ENCODE measurements around the gene MYPOP.
"Not testable (repeated sequence)": the region's sequence is repeated elsewhere in the genome, so short reads cannot be mapped to it uniquely, and the experiment has no call there.

MYPOP gene

DNA sequence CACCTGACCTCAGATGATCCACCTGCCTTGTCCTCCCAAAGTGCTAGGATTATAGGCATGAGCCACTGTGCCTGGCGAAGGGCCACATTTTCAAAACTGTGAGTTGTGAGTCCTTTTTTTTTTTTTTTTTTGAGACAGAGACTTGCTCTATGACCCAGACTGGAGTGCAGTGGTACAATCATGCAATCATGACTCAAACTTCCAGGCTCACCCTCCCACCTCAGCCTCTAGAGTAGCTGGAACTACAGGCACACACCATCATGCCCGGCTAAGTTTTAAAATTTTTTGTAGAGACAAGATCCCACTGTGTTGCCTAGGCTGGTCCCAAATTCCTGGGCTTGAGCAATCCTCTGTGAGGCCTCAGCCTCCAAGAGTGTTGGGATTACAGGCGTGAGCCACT is 3.8 kb upstream of the MYPOP start:
- no peak for DNase-seq

DNA sequence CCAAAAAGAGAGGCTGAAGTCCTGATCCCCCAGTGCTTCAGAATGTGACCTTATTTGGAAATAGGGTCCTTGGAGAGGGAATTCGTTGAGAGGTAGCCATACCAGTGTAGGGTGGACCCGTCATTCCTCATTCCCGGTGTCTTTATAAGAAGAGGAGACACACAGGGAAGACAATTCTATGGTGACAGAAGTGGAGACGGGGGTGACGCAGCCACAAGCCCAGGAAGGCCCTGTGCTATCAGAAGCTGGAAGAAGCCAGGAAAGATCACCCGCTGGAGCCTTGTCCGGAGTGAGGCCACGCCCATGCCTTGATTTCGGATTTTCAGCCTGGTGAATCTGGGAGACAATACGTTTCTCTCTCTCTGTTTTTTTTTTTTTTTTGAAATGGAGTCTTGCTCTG is 2.6 kb upstream of the MYPOP start:
- DNase-seq = no peak

DNA sequence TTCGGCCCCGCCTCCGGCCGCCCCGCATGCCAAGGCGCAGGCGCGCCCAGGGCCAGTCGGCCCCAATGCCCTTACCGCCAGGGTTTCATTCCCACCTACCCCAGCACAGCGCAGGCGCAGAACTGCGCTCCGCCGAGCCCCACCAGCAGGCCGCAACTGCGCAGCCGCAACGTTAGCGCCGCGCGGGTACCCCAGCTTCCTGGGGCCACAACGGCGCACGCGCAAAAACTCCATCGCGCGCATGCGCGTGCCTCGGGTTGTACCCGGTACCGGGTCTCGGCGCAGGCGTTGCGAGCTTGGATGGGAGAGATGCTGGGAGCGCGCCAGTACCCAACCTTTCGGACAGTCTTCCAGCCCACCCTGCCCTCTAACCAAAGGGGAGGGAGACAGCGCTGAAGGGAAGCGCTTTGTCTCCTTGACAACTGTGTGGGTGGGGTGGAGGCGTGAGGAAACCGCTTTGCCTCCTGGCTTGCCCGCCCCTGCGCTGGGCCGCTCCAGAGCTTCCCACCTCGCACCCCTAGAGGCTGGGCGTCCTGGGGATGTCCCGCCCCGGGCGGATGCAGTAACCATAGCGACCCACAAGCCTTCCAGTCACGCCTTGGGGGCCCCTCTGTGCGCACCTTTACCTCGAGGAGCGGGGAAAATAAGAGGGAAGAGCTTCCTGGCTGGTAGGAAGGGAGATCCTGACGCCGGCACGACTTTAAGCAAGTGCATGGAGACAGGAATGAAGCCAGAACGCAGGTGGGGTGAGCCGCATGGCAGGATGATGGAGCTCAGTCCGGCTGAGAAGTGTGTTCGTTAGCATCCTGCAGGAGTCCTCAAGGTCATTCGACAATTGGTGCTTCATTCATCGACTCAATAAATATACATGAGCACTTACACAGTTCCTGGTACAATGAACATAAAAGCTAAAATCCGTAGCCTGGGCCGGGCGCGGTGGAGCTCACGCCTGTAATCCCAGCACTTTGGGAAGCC is 525 bp upstream of the MYPOP start:
- DNase-seq = peak; percentile 99

DNA sequence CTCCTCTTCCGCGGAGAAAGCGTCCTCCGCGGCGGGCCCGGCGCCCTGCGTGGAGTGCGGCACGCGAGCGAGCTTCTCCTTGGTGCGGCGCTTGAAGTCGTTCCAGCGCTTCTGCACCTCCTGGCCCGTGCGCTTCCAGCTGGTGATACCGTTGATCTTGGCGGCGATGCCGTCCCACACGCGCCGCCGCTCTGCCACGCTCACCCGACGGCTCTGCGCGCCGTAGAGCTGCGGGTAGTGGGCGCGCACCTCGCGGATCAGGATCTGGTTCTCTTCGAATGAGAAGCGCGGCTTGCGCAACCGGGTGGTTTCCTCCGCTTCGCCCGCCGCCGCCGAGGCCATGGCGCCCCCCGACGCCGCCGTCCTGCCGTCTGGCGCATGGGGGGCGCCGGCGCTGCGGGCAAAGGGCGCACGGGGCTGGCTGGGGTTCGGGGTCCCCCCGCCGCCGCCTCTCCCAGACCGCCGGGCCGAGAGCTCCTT is 941 bp downstream of the MYPOP start:
- DNase-seq = peak; percentile 32

DNA sequence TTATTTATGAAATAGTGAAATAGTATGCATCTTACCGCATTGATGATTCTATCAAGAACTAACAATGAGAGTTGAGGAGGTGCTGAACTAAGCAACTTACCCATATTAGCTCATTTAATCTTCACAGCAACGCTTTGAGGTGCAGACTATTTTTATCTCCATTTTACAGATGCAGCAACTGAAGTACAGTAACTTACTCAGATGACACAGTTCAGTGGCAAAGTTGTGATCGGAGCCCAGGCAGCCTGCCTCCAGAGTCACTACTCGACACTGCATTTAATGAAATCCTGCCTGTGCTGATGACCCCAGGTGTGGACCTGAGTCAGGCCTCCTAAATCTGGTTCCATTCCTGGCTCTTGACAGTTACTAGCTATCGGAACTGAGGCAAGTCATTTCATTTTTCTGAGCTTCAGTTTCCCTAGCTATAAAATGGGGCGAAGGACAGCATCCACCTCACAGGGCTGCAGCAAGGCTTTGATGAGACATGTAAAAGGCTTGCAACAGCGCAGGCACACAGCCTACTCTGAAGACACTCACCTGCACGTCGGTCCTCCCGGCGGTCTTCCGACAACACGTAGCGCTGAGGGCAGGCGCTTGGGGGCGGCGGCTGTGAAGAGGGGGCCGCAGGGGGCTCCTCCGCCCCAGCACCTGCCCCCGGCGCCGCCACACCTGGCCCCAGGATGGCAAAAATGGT is 1.5 kb downstream of the MYPOP start:
- no peak for DNase-seq

GRCh38 chr19:45899919-45900589 is 2.4 kb downstream of the MYPOP start:
- DNase-seq = no peak

- no peak for DNase-seq
Measured at GRCh38 chr19:45899253-45899652, 3.2 kb downstream of the MYPOP start.

GRCh38 chr19:45897261-45897812 is 5.1 kb downstream of the MYPOP start:
- DNase-seq = no peak

GRCh38 chr19:45895983-45896599 is 6.3 kb downstream of the MYPOP start:
- not testable (repeated sequence) for DNase-seq

GRCh38 chr19:45895519-45895972 is 6.9 kb downstream of the MYPOP start:
- DNase-seq = no peak

DNA sequence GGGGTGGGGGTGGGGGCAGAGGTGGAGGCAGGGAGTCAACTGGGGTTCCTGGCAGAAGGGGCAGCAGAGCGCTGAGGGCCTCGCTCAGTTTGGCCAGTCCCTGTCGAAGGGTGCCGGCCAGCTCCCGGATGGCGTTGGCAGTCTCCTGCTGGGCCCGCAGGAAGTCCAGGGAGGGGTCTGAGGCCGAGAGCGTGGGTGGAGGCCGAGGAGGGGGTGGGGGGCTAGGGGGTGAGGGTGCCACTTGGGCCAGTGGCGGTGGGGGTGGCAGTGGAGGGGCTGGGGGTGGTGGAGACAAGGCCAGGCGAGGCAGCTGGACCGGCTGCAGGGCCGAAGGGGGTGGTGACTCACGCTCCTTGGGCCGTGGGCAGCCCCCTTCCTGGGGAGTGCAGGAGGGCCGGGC is 11.5 kb downstream of the MYPOP start:
- DNase-seq = no peak

DNA sequence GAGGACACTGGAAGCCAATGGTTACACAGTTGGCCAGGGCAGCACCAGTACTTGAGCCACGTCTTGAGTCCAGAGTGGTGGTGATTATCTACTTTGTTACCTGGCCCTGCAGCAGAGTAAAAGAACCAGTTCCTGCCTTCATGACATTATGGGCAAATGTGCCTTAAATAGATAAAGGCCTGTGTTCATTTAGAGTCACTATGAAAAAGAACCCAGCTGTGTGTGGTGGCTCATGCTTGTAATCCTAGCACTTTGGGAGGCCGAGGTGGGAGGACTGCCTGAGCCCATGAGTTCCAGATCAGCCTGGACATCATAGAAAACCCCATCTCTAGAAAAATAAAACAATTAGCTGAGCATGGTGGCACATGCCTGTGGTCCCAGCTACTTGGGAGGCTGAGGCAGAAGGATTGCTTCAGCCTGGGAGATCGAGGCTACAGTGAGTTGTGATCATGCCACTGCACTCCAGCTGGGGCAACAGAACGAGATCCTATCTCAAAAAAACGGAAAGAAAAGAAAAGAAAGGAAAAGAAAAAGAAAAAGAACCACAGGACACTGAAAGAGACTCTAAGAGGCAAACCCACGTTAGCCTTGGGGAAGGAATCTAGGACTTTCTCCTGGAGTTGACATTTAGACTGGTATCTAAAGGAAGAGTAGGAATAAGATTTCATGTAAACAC is 13.1 kb downstream of the MYPOP start:
- no peak for DNase-seq

GRCh38 chr19:45887200-45887710 is 15.2 kb downstream of the MYPOP start:
- no peak for DNase-seq

DNA sequence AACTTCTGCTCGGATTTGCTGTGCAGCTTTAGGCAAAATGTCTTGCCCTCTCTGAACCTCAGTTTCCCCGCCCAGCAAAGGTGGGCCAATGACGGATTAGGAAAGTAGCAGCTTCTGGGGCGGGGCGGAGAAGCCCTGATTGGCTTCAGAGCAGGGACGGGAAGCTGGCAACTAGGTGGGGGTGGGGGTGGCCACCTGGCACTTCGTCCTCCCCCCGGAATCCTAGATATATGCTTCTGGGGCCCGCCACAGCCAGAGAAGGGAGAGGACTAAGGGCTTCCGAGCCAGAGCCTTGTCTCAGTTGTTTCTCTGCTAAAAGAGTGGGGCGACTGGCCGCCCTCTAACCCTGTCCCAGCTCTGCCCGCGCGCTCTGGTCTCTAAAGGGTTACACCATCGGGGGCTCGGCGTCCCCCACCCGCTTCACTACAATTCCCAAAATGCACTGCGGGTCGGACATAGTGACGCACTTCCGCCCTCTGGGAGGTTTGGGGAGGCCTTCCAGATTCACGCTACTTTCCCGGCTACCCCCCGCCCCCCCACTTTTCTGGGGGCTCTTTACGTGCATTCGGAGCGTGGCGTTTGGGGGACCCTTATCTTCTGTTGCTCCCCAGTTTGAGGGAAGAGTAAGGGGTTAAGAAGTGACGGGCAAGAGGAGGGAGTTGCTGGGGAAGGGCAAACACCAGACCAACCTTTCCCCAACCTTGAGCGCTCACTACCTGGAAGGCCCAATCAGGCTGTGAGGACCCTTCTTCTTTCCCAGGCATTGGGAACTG is 15.8 kb downstream of the MYPOP start:
- DNase-seq = peak; percentile 81

- peak; percentile 83 for DNase-seq
Measured at GRCh38 chr19:45885556-45886426, 16.6 kb downstream of the MYPOP start, which contains the start of gene IRF2BP1. TSS of gene IRF2BP1 (minus strand) at chr19:45886141. CDS start at chr19:45885774, 367 bp downstream.

DNA sequence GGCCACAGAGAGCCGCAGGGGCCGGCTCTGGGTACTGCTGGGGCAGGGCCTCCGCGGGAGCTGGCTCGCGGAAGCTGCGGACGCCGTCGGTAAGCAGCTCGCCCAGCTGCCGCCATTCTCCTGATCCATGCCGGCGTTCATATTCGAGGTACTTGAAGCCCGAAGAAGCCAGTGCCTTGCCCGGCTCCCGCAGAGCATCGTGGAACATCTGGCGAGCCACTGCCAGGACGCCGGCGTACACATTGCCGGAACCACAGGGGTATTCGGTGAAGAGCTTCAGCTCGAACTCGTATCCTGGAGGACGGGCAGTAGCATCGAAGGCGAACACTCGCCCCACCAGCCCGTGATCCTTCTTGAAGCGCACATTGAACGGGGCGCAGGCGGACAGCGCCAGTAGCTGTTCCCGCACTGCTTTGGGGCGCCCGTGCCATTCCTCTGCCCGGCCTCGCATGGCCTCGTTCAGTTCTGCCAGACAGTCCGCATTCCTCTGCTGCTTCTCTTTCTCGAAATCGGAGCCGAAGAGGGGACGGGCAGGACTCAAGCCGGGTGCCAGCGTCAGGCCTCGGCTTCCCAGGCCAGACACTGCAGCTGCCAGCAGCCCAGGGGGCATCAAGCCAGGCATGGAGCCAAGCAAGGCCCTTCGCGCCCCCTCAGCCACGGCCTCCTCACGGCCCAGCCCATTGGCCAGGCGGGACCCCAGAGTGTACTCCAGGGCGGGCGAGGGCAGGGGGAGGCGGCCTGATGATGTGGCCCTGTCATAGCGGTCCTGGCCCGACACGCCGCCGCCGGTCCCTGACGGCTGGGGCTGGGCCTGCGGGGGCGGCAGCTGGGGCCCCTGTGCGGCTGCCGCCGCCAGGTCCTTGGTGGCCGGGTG is 17.5 kb downstream of the MYPOP start:
- DNase-seq = no peak

- DNase-seq = no peak
Measured at GRCh38 chr19:45883881-45884681, 18.3 kb downstream of the MYPOP start.

GRCh38 chr19:45883586-45883880 is 18.9 kb downstream of the MYPOP start:
- DNase-seq = no peak
